ENCODE measurements around the gene TRPM5.

TRPM5 gene

DNA sequence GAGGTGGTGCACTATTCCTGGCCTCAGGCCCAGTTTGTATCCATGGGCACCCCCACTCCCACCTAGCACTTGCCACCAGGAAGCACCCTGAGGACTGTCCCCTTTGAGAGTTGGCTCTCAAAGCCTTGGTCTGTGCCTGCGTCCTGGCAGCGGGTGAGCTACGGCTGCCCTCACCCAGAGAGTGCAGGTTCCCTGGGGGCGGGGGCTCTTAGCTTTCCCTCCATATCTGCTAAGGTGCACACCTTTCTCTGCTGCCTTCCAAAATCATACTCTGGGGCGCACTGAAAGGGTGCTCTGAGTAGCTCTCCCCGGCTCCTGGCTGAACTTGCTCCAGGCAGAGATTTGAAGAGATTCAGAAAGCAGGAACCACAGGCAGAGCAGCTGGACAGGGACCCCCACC, 7.6 kb upstream of the TRPM5 start:
- Histone ChIP-seq H3K27ac (no peak overlapping the region), H3K27me3 (replicated peaks) (peaks cover 16% of the 10 kb centered on the region), H3K36me3 (replicated peaks) (no peaks in the 10 kb centered on the region), H3K4me3 (ENCODE audit: low read depth, low read length) (no peak overlapping the region)
- in situ Hi-C loops (cut with HindIII; ENCODE audit: low pct_ligation_motif_present, low sequenced_read_pairs), result no loop called here
- TF ChIP-seq, protein P1, sequence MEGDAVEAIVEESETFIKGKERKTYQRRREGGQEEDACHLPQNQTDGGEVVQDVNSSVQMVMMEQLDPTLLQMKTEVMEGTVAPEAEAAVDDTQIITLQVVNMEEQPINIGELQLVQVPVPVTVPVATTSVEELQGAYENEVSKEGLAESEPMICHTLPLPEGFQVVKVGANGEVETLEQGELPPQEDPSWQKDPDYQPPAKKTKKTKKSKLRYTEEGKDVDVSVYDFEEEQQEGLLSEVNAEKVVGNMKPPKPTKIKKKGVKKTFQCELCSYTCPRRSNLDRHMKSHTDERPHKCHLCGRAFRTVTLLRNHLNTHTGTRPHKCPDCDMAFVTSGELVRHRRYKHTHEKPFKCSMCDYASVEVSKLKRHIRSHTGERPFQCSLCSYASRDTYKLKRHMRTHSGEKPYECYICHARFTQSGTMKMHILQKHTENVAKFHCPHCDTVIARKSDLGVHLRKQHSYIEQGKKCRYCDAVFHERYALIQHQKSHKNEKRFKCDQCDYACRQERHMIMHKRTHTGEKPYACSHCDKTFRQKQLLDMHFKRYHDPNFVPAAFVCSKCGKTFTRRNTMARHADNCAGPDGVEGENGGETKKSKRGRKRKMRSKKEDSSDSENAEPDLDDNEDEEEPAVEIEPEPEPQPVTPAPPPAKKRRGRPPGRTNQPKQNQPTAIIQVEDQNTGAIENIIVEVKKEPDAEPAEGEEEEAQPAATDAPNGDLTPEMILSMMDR (IDR thresholded peaks at IDR 0.05; ENCODE audit: low read depth, low read length, missing control alignments), result no peak
- no peak for DNase-seq

DNA sequence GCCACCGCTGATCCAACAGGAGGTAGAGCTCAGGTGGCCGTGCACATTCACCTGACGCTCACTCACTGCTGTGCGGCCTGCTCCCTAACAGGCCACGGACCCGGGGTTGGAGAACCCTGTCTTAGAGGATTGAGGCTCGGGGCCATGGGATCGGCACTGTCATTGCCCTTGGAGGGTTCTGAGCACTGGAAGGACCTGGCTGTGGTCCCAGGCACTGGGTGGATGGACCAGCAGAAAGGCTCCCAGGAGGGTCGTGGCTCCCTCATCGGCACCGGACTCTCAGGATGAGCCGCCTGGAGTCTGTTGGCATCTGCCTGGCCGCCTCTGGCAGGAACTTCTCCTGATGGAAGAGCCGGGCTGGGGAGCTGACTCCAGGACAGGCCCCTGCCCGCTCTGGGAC, 7.0 kb upstream of the TRPM5 start:
- TF ChIP-seq, protein P1 (IDR thresholded peaks at IDR 0.05; ENCODE audit: low read depth, low read length, missing control alignments), result no peak
- no peak overlapping the region for H3K27ac ChIP-seq
- in situ Hi-C loops (cut with HindIII; ENCODE audit: low pct_ligation_motif_present, low sequenced_read_pairs), result no loop called here
- no peaks in the 10 kb centered on the region for H3K36me3 ChIP-seq (replicated peaks)
- DNase-seq, result no peak
- H3K27me3 ChIP-seq (replicated peaks), result peaks cover 22% of the 10 kb centered on the region
- H3K4me3 ChIP-seq (ENCODE audit: low read depth, low read length), result no peak overlapping the region

DNA sequence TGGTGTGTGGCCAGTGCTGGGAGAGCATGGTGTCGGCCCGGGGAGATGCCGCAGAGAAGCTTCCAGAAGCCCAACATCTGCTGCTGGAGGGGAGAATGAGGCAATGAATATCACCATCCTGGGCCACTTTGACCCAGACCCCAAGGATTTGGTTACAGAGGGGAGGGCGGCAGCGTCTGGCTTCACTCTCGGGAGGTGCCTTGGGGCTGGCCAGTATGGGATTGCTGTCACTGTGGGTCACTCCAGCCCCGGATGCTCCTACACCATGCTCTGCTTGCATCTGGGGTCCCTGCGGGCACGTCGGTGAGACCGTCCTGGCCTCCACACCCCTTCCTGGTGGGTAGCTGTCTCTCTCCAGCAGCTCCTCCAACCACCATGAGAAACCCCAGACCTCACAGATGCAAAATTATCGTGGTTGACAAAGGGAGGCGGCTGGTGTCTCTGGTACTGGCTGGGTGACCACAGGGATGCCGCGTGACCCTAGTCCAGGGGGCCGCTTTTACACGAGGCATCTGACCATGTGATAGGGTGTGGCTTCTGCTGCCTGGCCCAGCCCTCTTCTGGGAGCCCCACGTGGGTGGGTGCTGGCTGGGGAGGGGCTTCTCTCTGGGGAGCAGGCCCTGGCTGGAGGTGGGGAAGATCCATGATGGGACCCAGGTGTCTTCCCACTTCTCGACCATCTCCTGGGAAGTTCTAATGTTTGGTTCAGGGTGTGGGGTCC, 6.2 kb upstream of the TRPM5 start:
- in situ Hi-C loops (cut with HindIII; ENCODE audit: low pct_ligation_motif_present, low sequenced_read_pairs), result no loop called here
- H3K27me3 ChIP-seq (replicated peaks), result peaks cover 30% of the 10 kb centered on the region
- H3K36me3 ChIP-seq (replicated peaks), result no peaks in the 10 kb centered on the region
- TF ChIP-seq, protein P1 (IDR thresholded peaks at IDR 0.05; ENCODE audit: low read depth, low read length, missing control alignments), result no peak
- no peak for DNase-seq
- H3K27ac ChIP-seq, result no peak overlapping the region
- H3K4me3 ChIP-seq (ENCODE audit: low read depth, low read length), result no peak overlapping the region

DNA sequence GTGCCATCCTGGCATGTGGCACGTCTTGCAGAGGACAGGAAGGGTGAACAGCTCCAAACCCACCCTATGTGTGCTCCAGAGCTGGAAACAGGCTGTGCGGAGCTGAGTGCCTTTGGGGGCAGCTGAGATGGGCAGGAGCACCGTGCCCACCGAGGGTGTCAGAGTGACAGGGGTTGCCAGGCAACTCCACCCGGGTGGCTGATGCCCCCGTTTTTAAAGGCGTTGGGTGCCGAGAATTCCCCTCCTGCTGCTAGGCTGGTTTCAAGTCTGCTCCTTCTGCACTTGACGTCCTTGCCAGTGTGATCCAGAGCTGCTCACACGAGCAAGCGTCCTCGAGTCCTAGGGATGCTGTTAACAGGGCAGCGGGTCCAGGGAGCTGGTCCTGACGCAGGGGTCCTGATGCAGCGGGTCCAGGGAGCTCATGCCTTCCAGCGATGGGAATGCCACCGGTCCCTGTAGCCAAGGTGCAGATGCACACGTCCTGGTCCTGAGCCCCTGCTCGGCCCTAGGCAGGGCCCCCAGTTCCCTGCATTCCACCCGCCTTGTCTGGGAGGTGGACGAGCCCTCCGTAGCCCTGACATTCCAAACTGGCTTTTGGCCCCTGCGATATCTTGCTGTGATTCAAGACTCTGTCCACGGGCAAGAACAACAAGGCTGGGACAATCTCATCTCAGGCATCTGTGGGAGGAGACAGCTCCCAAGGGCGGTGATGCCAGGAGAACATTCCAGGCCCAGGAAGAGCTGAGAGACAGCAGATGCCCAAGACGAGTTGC, 5.4 kb upstream of the TRPM5 start:
- Histone ChIP-seq H3K4me3 (ENCODE audit: low read depth, low read length) (no peak overlapping the region), H3K36me3 (replicated peaks) (no peaks in the 10 kb centered on the region), H3K27ac (no peak overlapping the region), H3K27me3 (replicated peaks) (peaks cover 35% of the 10 kb centered on the region)
- in situ Hi-C loops (cut with HindIII; ENCODE audit: low pct_ligation_motif_present, low sequenced_read_pairs), result no loop called here
- no peak for DNase-seq
- TF ChIP-seq, protein P1 (IDR thresholded peaks at IDR 0.05; ENCODE audit: low read depth, low read length, missing control alignments), result no peak

DNA sequence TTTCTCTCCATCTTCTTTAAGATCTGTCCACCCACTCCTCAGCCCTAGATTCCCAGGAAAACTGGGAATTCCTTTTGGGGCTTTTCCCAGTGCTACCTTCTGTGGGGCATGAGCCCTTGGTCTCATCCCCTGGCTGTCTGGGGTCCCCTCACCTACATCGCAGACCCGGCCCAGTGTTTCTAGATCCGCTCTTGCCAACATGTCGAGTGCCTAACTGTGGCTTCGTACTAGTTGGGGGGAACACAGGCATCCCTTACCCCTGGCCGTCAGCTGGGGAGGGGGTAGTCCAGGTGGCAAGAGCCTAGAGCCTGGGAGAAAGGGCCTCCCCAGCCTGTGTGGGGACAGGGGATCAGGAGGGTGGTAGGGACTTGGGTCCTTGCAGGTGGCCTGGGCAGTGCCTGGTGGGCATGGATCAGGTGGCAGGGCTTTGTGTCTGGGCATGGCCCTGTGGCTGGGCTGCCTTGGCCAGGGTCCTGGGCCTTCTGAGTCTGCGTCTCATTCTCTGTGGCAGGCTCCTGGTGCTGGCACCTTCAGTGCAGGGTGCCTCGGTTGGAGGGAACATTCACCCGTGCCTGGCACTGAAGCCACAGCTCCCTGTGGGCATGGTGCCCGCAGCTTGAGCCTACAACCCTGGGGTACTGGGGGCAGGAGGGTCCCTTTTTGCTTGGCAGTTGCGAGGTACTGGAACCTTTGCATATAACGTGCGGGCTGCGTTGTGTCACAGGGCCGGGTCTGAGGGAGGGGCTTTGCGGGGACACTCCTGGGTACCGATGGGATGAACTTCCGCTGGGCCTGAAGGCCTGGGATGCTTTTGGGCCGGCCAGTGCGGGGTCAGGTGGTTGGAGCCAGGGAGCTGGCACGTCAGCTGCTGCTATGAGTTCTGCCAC, 4.6 kb upstream of the TRPM5 start:
- in situ Hi-C loops (cut with HindIII; ENCODE audit: low pct_ligation_motif_present, low sequenced_read_pairs), result no loop called here
- H3K4me3 ChIP-seq (ENCODE audit: low read depth, low read length), result no peak overlapping the region
- no peak overlapping the region for H3K27ac ChIP-seq

More for the DNA sequence above, 4.6 kb upstream of the TRPM5 start:
- TF ChIP-seq, protein P1 (IDR thresholded peaks at IDR 0.05; ENCODE audit: low read depth, low read length, missing control alignments), result no peak
- DNase-seq, result no peak
- Histone ChIP-seq H3K27me3 (replicated peaks) (peaks cover 38% of the 10 kb centered on the region), H3K36me3 (replicated peaks) (no peaks in the 10 kb centered on the region)

Measured in brain microvascular endothelial cell (primary cell).